Testis (tissue), 3 donors: Measurements from ENCODE around the gene PIK3C3. TPM values are rescaled to one million over a fixed set of nuclear protein-coding genes. Genes with fewer than 3 reads are reported as not detected.

Source experiments
- DNase-seq: peaks from one replicate; pipeline ENCODE4 v3.0.0-alpha.2; 2019
- H3K27ac ChIP-seq, 2 donors: fragments of 200-600 bp; sonication (generic); one replicate each; pipeline ENCODE4 v1.5.1; 2019
- H3K27me3 ChIP-seq: fragments of 200-600 bp; sonication (generic); one replicate; pipeline ENCODE4 v1.5.1; 2019
- H3K36me3 ChIP-seq: fragments of 200-600 bp; sonication (generic); one replicate; pipeline ENCODE4 v1.5.1; 2017; ENCODE audit warnings: low read depth; ENCODE audit errors: missing control alignments
- H3K4me1 ChIP-seq: fragments of 200-600 bp; sonication (generic); one replicate; pipeline ENCODE4 v1.5.1; 2019
- H3K4me3 ChIP-seq, 2 donors: fragments of 200-600 bp; sonication (generic); one replicate each; pipeline ENCODE4 v1.5.1; 2017 to 2019
- H3K9me3 ChIP-seq: fragments of 200-600 bp; sonication (generic); one replicate; pipeline ENCODE4 v1.5.1; 2017
- POLR2A ChIP-seq: fragments of 450-650 bp; IDR thresholded peaks from one replicate; pipeline ENCODE4 v1.6.1; 2017; ENCODE audit warnings: antibody characterized with exemption, mild to moderate bottlenecking, moderate library complexity
- WGBS, 2 donors: methylation state at CpG; one replicate each; pipeline ENCODE4 v1.1.5; 2018; 5-methylcytosine and 5-hydroxymethylcytosine counted together
- intact Hi-C: fragments of 100-400 bp; cut with DNase I; formaldehyde crosslinking; loops from one replicate; pipeline ENCODE4 v1.15.1; 2023; ENCODE audit warnings: low total_unique reads
- polyA plus RNA-seq: library from polyadenylated mRNA; stranded (reverse); fragments of 350-450 nt; fragmentation: Illumina TruSeq; extraction: RNeasy Lipid Tissue Mini Kit (QIAGEN cat#74804); gene quantifications from one replicate; pipeline ENCODE4 v1.2.3, GENCODE V29; 2014; ENCODE audit warnings: low read depth, low replicate concordance; ENCODE audit not compliant: insufficient read depth
- total RNA-seq, 2 donors: library from RNA; depleted of rRNA; stranded (reverse); fragments of >200 nt; gene quantifications; one replicate each; pipeline ENCODE4 v1.2.3, GENCODE V29; 2016
- TF ChIP-seq, protein P1 (sequence below), 3 experiments: fragments of 450-650 bp in 2 of 3; fragments of 200-600 bp in 1 of 3; sonication (generic) in 1 of 3; IDR thresholded peaks; one replicate each; pipeline ENCODE4 v1.5.1; 2016 to 2019; ENCODE audit warnings: antibody characterized with exemption in 3 of 3, mild to moderate bottlenecking in 2 of 3, moderate library complexity in 1 of 3

PIK3C3 gene
- total and polyA plus RNA-seq, 3 donors from 2014 or later, result 56.8 to 94.1 (median 75.1) TPM

GRCh38 chr18:42131066-42131929 lies 176.3 kb downstream of the PIK3C3 start:
- WGBS, 2 donors, result 22 to 23% methylated on average over 12 of the region's 12 CpGs
- intact Hi-C loops, result no loop called here
- H3K9me3 ChIP-seq, result no peaks in the 10 kb centered on the region
- H3K4me3 ChIP-seq, result no peak overlapping the region
- no peak for DNase-seq
- no peak overlapping the region for H3K27ac ChIP-seq
- H3K4me1 ChIP-seq, result no peaks in the 10 kb centered on the region
- H3K27me3 ChIP-seq, result no peaks in the 10 kb centered on the region
- no peak for TF ChIP-seq POLR2A
- TF ChIP-seq, protein P1, sequence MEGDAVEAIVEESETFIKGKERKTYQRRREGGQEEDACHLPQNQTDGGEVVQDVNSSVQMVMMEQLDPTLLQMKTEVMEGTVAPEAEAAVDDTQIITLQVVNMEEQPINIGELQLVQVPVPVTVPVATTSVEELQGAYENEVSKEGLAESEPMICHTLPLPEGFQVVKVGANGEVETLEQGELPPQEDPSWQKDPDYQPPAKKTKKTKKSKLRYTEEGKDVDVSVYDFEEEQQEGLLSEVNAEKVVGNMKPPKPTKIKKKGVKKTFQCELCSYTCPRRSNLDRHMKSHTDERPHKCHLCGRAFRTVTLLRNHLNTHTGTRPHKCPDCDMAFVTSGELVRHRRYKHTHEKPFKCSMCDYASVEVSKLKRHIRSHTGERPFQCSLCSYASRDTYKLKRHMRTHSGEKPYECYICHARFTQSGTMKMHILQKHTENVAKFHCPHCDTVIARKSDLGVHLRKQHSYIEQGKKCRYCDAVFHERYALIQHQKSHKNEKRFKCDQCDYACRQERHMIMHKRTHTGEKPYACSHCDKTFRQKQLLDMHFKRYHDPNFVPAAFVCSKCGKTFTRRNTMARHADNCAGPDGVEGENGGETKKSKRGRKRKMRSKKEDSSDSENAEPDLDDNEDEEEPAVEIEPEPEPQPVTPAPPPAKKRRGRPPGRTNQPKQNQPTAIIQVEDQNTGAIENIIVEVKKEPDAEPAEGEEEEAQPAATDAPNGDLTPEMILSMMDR (IDR thresholded peaks at IDR 0.05), result no peak
- H3K36me3 ChIP-seq, result no peaks in the 10 kb centered on the region

GRCh38 chr18:42131930-42132244 lies 176.9 kb downstream of the PIK3C3 start:
- 64 to 87% methylated on average over 2 of the region's 2 CpGs for WGBS, 2 donors
- intact Hi-C loops, result no loop called here

More at GRCh38 chr18:42131930-42132244, 176.9 kb downstream of the PIK3C3 start:
- H3K27ac ChIP-seq, result no peak overlapping the region
- no peak for TF ChIP-seq POLR2A
- TF ChIP-seq, protein P1 (IDR thresholded peaks at IDR 0.05), result no peak
- no peak overlapping the region for H3K4me3 ChIP-seq
- no peak for DNase-seq
- H3K4me1 ChIP-seq, result no peaks in the 10 kb centered on the region
- H3K27me3 ChIP-seq, result no peaks in the 10 kb centered on the region
- no peaks in the 10 kb centered on the region for H3K36me3 ChIP-seq
- no peaks in the 10 kb centered on the region for H3K9me3 ChIP-seq
